ENCODE results near the gene RASA4B. TPM values are rescaled to one million over a fixed set of nuclear protein-coding genes. Genes with fewer than 3 reads are reported as not detected.

Gene RASA4B
- polyA plus RNA-seq, 1 donor (not counting 4 experiments of a cell fraction or from before 2014, with no cell fraction given): 0.49 TPM

DNA sequence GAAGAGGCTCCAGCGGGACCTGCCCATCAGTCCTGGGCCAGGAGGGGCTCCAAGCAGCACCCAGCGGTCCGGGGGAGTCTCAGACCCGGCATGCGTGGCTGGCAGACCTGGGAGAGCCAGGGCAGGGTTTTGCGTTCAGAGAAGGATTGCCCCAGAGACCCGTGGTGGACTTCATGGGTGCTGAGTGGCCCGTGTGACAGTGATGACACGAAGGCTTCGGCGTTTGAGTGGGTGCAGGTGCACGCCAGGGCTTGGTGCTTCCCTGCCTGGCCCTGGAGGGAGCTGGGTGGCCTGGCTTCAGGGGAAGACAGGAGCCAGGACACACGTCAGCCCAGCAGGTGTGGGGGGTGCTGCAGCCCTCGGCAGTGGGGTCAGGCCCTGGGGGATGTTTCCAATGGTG, 70.3 kb downstream of the RASA4B start:
- no peak overlapping the region for H2AFZ ChIP-seq (ENCODE audit: control insufficient read depth, low read length)
- DNase-seq (ENCODE audit: low read depth, low spot score) (no peak), FAIRE-seq (no peak)
- H3K4me3 ChIP-seq (ENCODE audit: control insufficient read depth in 2 of 3, extremely low read depth in 1 of 3, insufficient read depth in 2 of 3, low read depth in 1 of 3, low read length in 3 of 3): no peak overlapping the region
- H3K79me2 ChIP-seq (ENCODE audit: control insufficient read depth, insufficient read depth, low read length): no peaks in the 10 kb centered on the region
- no peak overlapping the region for H3K4me2 ChIP-seq (ENCODE audit: control insufficient read depth, extremely low read depth, insufficient read depth, low read depth, low read length)
- H3K27ac ChIP-seq (ENCODE audit: control insufficient read depth, insufficient read depth, low read length): no peak overlapping the region
- H4K20me1 ChIP-seq (ENCODE audit: control insufficient read depth, extremely low read depth, insufficient read depth, low read length): no peaks in the 10 kb centered on the region
- H3K36me3 ChIP-seq (ENCODE audit: control insufficient read depth in 2 of 2, extremely low read depth in 1 of 2, insufficient read depth in 2 of 2, low read length in 2 of 2): no peaks in the 10 kb centered on the region
- no peak overlapping the region for H3K9ac ChIP-seq (ENCODE audit: control insufficient read depth, extremely low read depth, insufficient read depth, low read length)
- no peaks in the 10 kb centered on the region for H3K9me3 ChIP-seq (ENCODE audit: control insufficient read depth, low read depth, low read length)
- no peaks in the 10 kb centered on the region for H3K9me1 ChIP-seq (ENCODE audit: control insufficient read depth, extremely low read depth, insufficient read depth, low read length)
- dilution Hi-C loops (cut with MboI; ENCODE audit: extremely low pct_ligation_motif_present, low sequenced_read_pairs): no loop called here
- H3K27me3 ChIP-seq (ENCODE audit: control insufficient read depth, extremely low read depth, insufficient read depth, low read length): no peaks in the 10 kb centered on the region
- TF ChIP-seq, protein P1, sequence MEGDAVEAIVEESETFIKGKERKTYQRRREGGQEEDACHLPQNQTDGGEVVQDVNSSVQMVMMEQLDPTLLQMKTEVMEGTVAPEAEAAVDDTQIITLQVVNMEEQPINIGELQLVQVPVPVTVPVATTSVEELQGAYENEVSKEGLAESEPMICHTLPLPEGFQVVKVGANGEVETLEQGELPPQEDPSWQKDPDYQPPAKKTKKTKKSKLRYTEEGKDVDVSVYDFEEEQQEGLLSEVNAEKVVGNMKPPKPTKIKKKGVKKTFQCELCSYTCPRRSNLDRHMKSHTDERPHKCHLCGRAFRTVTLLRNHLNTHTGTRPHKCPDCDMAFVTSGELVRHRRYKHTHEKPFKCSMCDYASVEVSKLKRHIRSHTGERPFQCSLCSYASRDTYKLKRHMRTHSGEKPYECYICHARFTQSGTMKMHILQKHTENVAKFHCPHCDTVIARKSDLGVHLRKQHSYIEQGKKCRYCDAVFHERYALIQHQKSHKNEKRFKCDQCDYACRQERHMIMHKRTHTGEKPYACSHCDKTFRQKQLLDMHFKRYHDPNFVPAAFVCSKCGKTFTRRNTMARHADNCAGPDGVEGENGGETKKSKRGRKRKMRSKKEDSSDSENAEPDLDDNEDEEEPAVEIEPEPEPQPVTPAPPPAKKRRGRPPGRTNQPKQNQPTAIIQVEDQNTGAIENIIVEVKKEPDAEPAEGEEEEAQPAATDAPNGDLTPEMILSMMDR (optimal IDR thresholded peaks at IDR 0.05 in 1 of 3, IDR thresholded peaks at IDR 0.05 in 1 of 3, conservative IDR thresholded peaks at IDR 0.05 in 1 of 3; ENCODE audit: extremely low read depth in 1 of 3, insufficient read depth in 2 of 3, low read length in 3 of 3): no peak
- TF ChIP-seq EZH2 (IDR thresholded peaks at IDR 0.05; ENCODE audit: low read length): no peak
- peaks cover 10% of the 10 kb centered on the region for H3K4me1 ChIP-seq (ENCODE audit: control insufficient read depth, extremely low read depth, insufficient read depth, low read length)

DNA sequence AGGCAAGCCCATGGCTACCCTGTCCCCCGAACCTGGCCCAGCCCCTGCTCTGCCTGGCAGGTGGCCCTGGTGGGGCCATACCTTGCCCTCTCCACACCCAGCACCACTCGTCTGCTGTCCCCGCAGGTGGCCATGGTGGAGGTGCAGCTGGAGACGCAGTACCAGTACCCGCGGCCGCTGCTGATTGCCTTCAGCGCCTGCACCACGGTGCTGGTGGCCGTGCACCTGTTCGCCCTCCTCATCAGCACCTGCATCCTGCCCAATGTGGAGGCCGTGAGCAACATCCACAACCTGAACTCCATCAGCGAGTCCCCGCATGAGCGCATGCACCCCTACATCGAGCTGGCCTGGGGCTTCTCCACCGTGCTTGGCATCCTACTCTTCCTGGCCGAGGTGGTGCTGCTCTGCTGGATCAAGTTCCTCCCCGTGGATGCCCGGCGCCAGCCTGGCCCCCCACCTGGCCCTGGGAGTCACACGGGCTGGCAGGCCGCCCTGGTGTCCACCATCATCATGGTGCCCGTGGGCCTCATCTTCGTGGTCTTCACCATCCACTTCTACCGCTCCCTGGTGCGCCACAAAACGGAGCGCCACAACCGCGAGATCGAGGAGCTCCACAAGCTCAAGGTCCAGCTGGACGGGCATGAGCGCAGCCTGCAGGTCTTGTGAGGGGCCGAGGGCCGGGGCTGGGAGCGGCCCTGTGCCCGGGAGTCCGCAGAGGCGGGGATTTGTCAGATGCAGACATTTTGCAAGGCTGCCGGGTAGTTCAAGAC, 71.0 kb downstream of the RASA4B start:
- Histone ChIP-seq H3K9me3 (ENCODE audit: control insufficient read depth, low read depth, low read length) (no peaks in the 10 kb centered on the region), H3K27ac (ENCODE audit: control insufficient read depth, insufficient read depth, low read length) (no peak overlapping the region), H3K4me2 (ENCODE audit: control insufficient read depth, extremely low read depth, insufficient read depth, low read depth, low read length) (no peak overlapping the region), H3K9me1 (ENCODE audit: control insufficient read depth, extremely low read depth, insufficient read depth, low read length) (no peaks in the 10 kb centered on the region), H3K27me3 (ENCODE audit: control insufficient read depth, extremely low read depth, insufficient read depth, low read length) (no peaks in the 10 kb centered on the region), H3K36me3 (ENCODE audit: control insufficient read depth in 2 of 2, extremely low read depth in 1 of 2, insufficient read depth in 2 of 2, low read length in 2 of 2) (no peaks in the 10 kb centered on the region), H3K4me1 (ENCODE audit: control insufficient read depth, extremely low read depth, insufficient read depth, low read length) (peaks cover 6% of the 10 kb centered on the region), H2AFZ (ENCODE audit: control insufficient read depth, low read length) (no peak overlapping the region), H3K79me2 (ENCODE audit: control insufficient read depth, insufficient read depth, low read length) (no peaks in the 10 kb centered on the region), H3K9ac (ENCODE audit: control insufficient read depth, extremely low read depth, insufficient read depth, low read length) (no peak overlapping the region), H4K20me1 (ENCODE audit: control insufficient read depth, extremely low read depth, insufficient read depth, low read length) (no peaks in the 10 kb centered on the region), H3K4me3 (ENCODE audit: control insufficient read depth in 2 of 3, extremely low read depth in 1 of 3, insufficient read depth in 2 of 3, low read depth in 1 of 3, low read length in 3 of 3) (no peak overlapping the region)
- TF ChIP-seq, protein P1 (optimal IDR thresholded peaks at IDR 0.05 in 1 of 3, IDR thresholded peaks at IDR 0.05 in 1 of 3, conservative IDR thresholded peaks at IDR 0.05 in 1 of 3; ENCODE audit: extremely low read depth in 1 of 3, insufficient read depth in 2 of 3, low read length in 3 of 3): no peak
- no peak for TF ChIP-seq EZH2 (IDR thresholded peaks at IDR 0.05; ENCODE audit: low read length)
- DNase-seq (ENCODE audit: low read depth, low spot score) (no peak), FAIRE-seq (no peak)
- dilution Hi-C loops (cut with MboI; ENCODE audit: extremely low pct_ligation_motif_present, low sequenced_read_pairs): no loop called here
